ENCODE data around the gene ID2. TPM values are rescaled to one million over a fixed set of nuclear protein-coding genes. Genes with fewer than 3 reads are reported as not detected.

The ID2 gene
- total and polyA plus RNA-seq, 2 of the 13 experiments (the other 11 are each of a cell fraction or from before 2014, with no cell fraction given) = 214 to 719 TPM

DNA sequence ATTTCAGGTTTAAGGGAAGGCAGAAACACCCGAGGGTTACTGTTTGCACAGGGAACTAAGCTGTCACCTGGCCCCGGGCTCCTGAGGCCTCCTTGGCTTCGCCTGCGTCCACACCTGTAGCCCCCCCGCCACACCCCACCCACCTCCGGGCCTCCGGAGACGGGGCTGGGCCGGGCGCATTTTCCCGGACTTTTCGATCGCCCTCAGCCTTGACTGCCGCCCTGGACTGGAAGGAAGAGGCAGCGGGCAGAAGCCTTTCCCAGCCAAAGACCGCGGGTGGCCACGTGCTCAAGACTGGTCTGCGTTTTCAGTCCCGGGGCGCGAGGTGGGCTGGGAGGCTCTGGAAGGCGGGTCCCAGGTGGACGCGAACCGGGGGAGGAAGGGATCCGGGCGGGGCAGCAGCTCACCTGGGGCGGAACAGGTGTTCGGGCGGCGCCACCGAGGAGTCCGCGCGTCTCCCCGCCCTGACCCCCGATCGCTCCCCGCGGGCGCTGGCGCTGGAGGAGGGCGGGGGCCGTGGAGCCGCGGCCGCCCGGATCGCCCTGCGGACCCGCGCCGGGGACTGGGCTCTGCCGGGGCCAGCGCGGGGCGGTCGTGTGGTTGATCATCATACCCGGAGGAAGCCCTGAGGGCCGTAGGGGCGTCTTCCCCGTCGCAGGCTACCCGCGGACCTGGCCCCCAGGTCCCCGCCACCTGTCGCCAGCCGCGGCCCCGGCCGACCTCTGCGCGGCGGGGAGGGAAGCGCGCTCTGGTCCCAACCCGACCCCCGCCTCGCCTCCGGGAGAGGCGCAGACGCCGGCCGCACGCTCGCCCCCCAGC lies 3.2 kb downstream of the ID2 start:
- Histone ChIP-seq H3K9ac (ENCODE audit: insufficient read depth, low read depth, low read length) (peak overlapping the region; percentile 70), H3K27ac (ENCODE audit: extremely low read length, insufficient read depth, low read length) (peak overlapping the region; percentile 67), H4K20me1 (ENCODE audit: insufficient read depth, low read length) (peaks cover 21% of the 10 kb centered on the region), H3K9me3 (ENCODE audit: low read length) (no peaks in the 10 kb centered on the region), H3K4me3 (replicated peaks in 1 of 3; ENCODE audit: insufficient read depth in 1 of 3, low read depth in 2 of 3, low read length in 3 of 3) (peak overlapping the region; percentile 73 to 100 (median 81)), H3K4me2 (ENCODE audit: low read depth, low read length) (peak overlapping the region; percentile 97), H3K27me3 (ENCODE audit: control insufficient read depth in 1 of 2, insufficient read depth in 2 of 2, low read length in 2 of 2) (peaks cover 0 to 8% of the 10 kb centered on the region in 2 experiments; a peak in 1 of 5 replicates), H3K4me1 (ENCODE audit: insufficient read depth, low read length) (peaks cover 13% of the 10 kb centered on the region), H3K36me3 (replicated peaks in 1 of 2; ENCODE audit: control insufficient read depth in 1 of 2, insufficient read depth in 2 of 2, low read length in 2 of 2) (no peaks in the 10 kb centered on the region), H3K79me2 (ENCODE audit: insufficient read depth, low read length) (peaks cover 31% of the 10 kb centered on the region), H2AFZ (ENCODE audit: low read length) (no peak overlapping the region)
- WGBS (ENCODE audit: low lambda C conversion rate) = under 1% methylated on average over 47 of the region's 87 CpGs
- DNase-seq (ENCODE audit: low spot score) = peak; percentile 59
- ATAC-seq = peak; percentile 64
- in situ Hi-C loops (cut with HindIII; ENCODE audit: extremely low pct_ligation_motif_present, low pct_unique_long_range_greater_than_20kb) = loop anchor here (5.0 kb wide), 2 partner anchors 158 to 1258 kb away; no protein-coding TSS in a partner anchor
- FAIRE-seq = no peak
- intact Hi-C loops (cut with micrococcal nuclease; ENCODE audit: unreplicated experiment) = loop anchor here (1.0 to 5.0 kb wide), 5 partner anchors 160 to 1588 kb away; no protein-coding TSS in a partner anchor
- CTCF ChIA-PET (ENCODE audit: low intra/inter-chr PET ratio, low total read pairs) = interaction anchor here (0.8 to 4.6 kb wide), 5 partner anchors 29 to 159 kb away, joined by 3 to 56 read pairs (median 6); no protein-coding TSS in a partner anchor
- POLR2A ChIA-PET = interaction anchor here (0.6 to 1.8 kb wide), 16 partner anchors 23 to 1335 kb away, joined by 3 to 37 read pairs (median 6); no protein-coding TSS in a partner anchor
- TSS peak; percentile 29 for BruUV-seq (replicated peaks)
- TF ChIP-seq, protein P1, sequence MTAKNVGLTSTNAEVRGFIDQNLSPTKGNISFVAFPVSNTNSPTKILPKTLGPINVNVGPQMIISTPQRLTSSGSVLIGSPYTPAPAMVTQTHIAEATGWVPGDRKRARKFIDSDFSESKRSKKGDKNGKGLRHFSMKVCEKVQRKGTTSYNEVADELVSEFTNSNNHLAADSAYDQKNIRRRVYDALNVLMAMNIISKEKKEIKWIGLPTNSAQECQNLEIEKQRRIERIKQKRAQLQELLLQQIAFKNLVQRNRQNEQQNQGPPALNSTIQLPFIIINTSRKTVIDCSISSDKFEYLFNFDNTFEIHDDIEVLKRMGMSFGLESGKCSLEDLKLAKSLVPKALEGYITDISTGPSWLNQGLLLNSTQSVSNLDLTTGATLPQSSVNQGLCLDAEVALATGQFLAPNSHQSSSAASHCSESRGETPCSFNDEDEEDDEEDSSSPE (CRISPR knock-in tag; IDR thresholded peaks at IDR 0.05) = peak; percentile 91
- TF ChIP-seq ZNF274 (CRISPR knock-in tag; IDR thresholded peaks at IDR 0.05) (peak; percentile 87; the same call in 1 of the 2 replicates), RFXAP (CRISPR knock-in tag; IDR thresholded peaks at IDR 0.05; ENCODE audit: borderline replicate concordance) (0 out of 2 replicates have a peak, but pooled peaks have one; percentile 58), ZNF329 (CRISPR knock-in tag; IDR thresholded peaks at IDR 0.05; ENCODE audit: low read depth) (peak; percentile 39; the same call in 1 of the 2 replicates), KLF16 (CRISPR knock-in tag; IDR thresholded peaks at IDR 0.05) (peak; percentile 43 to 54; a peak in 1 of 4 replicates), ZXDC (CRISPR knock-in tag; IDR thresholded peaks at IDR 0.05) (no peak), KAT7 (CRISPR knock-in tag; IDR thresholded peaks at IDR 0.05; ENCODE audit: borderline replicate concordance) (peak; percentile 90; the same call in 1 of the 2 replicates), SAFB2 (CRISPR knock-in tag; IDR thresholded peaks at IDR 0.05; ENCODE audit: borderline replicate concordance, low read depth) (peak; percentile 34; the same call in 1 of the 2 replicates), KDM5B (CRISPR knock-in tag; IDR thresholded peaks at IDR 0.05; ENCODE audit: borderline replicate concordance) (peak; percentile 69; the same call in 1 of the 2 replicates), LCORL (IDR thresholded peaks at IDR 0.05) (no peak), LCORL (CRISPR knock-in tag; IDR thresholded peaks at IDR 0.05) (peak; percentile 64; the same call in 1 of the 2 replicates)
- TF ChIP-seq, protein P2, sequence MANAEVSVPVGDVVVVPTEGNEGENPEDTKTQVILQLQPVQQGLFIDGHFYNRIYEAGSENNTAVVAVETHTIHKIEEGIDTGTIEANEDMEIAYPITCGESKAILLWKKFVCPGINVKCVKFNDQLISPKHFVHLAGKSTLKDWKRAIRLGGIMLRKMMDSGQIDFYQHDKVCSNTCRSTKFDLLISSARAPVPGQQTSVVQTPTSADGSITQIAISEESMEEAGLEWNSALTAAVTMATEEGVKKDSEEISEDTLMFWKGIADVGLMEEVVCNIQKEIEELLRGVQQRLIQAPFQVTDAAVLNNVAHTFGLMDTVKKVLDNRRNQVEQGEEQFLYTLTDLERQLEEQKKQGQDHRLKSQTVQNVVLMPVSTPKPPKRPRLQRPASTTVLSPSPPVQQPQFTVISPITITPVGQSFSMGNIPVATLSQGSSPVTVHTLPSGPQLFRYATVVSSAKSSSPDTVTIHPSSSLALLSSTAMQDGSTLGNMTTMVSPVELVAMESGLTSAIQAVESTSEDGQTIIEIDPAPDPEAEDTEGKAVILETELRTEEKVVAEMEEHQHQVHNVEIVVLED (CRISPR knock-in tag; IDR thresholded peaks at IDR 0.05; ENCODE audit: borderline replicate concordance) = peak; percentile 35; the same call in 1 of the 2 replicates
- TF ChIP-seq, protein P3, sequence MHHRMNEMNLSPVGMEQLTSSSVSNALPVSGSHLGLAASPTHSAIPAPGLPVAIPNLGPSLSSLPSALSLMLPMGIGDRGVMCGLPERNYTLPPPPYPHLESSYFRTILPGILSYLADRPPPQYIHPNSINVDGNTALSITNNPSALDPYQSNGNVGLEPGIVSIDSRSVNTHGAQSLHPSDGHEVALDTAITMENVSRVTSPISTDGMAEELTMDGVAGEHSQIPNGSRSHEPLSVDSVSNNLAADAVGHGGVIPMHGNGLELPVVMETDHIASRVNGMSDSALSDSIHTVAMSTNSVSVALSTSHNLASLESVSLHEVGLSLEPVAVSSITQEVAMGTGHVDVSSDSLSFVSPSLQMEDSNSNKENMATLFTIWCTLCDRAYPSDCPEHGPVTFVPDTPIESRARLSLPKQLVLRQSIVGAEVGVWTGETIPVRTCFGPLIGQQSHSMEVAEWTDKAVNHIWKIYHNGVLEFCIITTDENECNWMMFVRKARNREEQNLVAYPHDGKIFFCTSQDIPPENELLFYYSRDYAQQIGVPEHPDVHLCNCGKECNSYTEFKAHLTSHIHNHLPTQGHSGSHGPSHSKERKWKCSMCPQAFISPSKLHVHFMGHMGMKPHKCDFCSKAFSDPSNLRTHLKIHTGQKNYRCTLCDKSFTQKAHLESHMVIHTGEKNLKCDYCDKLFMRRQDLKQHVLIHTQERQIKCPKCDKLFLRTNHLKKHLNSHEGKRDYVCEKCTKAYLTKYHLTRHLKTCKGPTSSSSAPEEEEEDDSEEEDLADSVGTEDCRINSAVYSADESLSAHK (CRISPR knock-in tag; IDR thresholded peaks at IDR 0.05; ENCODE audit: borderline replicate concordance) = no peak

Data from HepG2 (cell line).